Stimulated activated CD4-positive, alpha-beta T cell treated with anti-CD3 and anti-CD28 coated beads, Interleukin-4, amount 100 ng/mL, for 4 hours (primary cell): ENCODE measurements around the gene ZKSCAN1.

Experiments
- DNase-seq, 2 experiments: peaks; one replicate each; pipeline ENCODE4 v3.0.0-alpha.2; 2020

The ZKSCAN1 gene

GRCh38 chr7:100081535-100082102 is 66.2 kb downstream of the ZKSCAN1 start, which contains the start of gene ZNF3:
Gene ZNF3, minus strand, starts transcription at chr7:100081723. Its CDS starts 4,366 bp downstream, at chr7:100077357.
- DNase-seq = peak; percentile 96 to 98

- no peak for DNase-seq
Measured at GRCh38 chr7:100082978-100083377, 67.6 kb downstream of the ZKSCAN1 start.

GRCh38 chr7:100085515-100085914 is 70.1 kb downstream of the ZKSCAN1 start:
- no peak for DNase-seq

- DNase-seq = no peak
Measured at GRCh38 chr7:100087055-100087750, 71.8 kb downstream of the ZKSCAN1 start.

GRCh38 chr7:100088095-100088620 is 72.8 kb downstream of the ZKSCAN1 start:
- no peak for DNase-seq

GRCh38 chr7:100088621-100089457 is 73.4 kb downstream of the ZKSCAN1 start, which contains the start of gene COPS6:
Gene COPS6, plus strand, starts transcription at chr7:100088969. Its CDS starts 22 bp downstream, at chr7:100088991.
- DNase-seq = peak; percentile 76 to 90

GRCh38 chr7:100089458-100090196 is 74.2 kb downstream of the ZKSCAN1 start:
- DNase-seq = no peak

GRCh38 chr7:100090527-100091410 is 75.4 kb downstream of the ZKSCAN1 start:
- no peak for DNase-seq
